H1 (cell line): ENCODE measurements around the gene SLC6A20.

Experiments used
- CHD2 ChIP-seq: IDR thresholded peaks from 2 replicates; pipeline ENCODE4 v1.6.1; 2012; ENCODE audit warnings: low read length, improper control_type of control experiment
- CTCF ChIP-seq, 3 experiments: IDR thresholded peaks; 1 replicate in 2 of 3; 2 replicates in 1 of 3; pipeline versions ENCODE4 v1.5.1 to v1.6.1; 2011; ENCODE audit warnings: low read length in 3 of 3, mild to moderate bottlenecking in 3 of 3, inconsistent platforms in 2 of 3, low read depth in 1 of 3, moderate library complexity in 1 of 3; ENCODE audit not compliant: insufficient read depth in 1 of 3; ENCODE audit errors: control extremely low read depth in 1 of 3
- GABPA ChIP-seq: IDR thresholded peaks from 2 replicates; pipeline ENCODE4 v1.6.1; 2011; ENCODE audit warnings: mild to moderate bottlenecking, low read length, moderate library complexity, borderline replicate concordance; ENCODE audit not compliant: insufficient read depth
- HDAC6 ChIP-seq: IDR thresholded peaks from one replicate; pipeline ENCODE4 v1.7.1; 2012; ENCODE audit warnings: low read depth, mild to moderate bottlenecking, inconsistent platforms, low read length, moderate library complexity
- KDM5A ChIP-seq: fragments of 200-600 bp; IDR thresholded peaks from 2 replicates; pipeline ENCODE4 v1.7.1; 2012; ENCODE audit warnings: mild to moderate bottlenecking, low read length, inconsistent platforms, mixed read lengths
- POLR2A ChIP-seq, 2 experiments: IDR thresholded peaks; 1 replicate in 1 of 2; 2 replicates in 1 of 2; pipeline ENCODE4 v1.6.1; 2011; ENCODE audit warnings: low read depth in 2 of 2, low read length in 2 of 2, mild to moderate bottlenecking in 2 of 2; ENCODE audit errors: control extremely low read depth in 1 of 2
- POLR2AphosphoS5 ChIP-seq: IDR thresholded peaks from 2 replicates; pipeline ENCODE4 v1.6.1; 2011; ENCODE audit warnings: low read depth, low read length
- TEAD4 ChIP-seq: IDR thresholded peaks from 2 replicates; pipeline ENCODE4 v1.6.1; 2012; ENCODE audit warnings: low read depth, low read length, inconsistent platforms, mixed read lengths
- USF2 ChIP-seq: IDR thresholded peaks from 2 replicates; pipeline ENCODE4 v1.6.1; 2011; ENCODE audit warnings: low read length, improper control_type of control experiment

- TF ChIP-seq CTCF (IDR thresholded peaks at IDR 0.05; ENCODE audit: control extremely low read depth in 1 of 3, insufficient read depth in 1 of 3, low read depth in 1 of 3, low read length in 3 of 3) (no peak), KDM5A (no peak), USF2 (no peak), GABPA (no peak), POLR2A (IDR thresholded peaks at IDR 0.05; ENCODE audit: control extremely low read depth in 1 of 2, low read depth in 2 of 2, low read length in 2 of 2) (no peak), POLR2AphosphoS5 (no peak), HDAC6 (no peak), CHD2 (no peak), TEAD4 (no peak)
Observed at GRCh38 chr3:45756055-45756454, 40.3 kb downstream of the SLC6A20 start.
